PC-3 (cell line): ENCODE measurements around the gene CHRNE. TPM values are rescaled to one million over a fixed set of nuclear protein-coding genes. Genes with fewer than 3 reads are reported as not detected.

Experiments used
- ATAC-seq: fragments of 200-7000 bp; cut with Tn5 transposase; 2 replicates; pipeline ENCODE4 v1.9.1; 2020; ENCODE audit warnings: mild to moderate bottlenecking, moderate library complexity
- BruUV-seq: library from RNA; stranded (reverse); fragments of 400-500 nt; replicated peaks from 2 replicates; lab custom pipeline; 2021; lab: Mats Ljungman, UMichigan
- CTCF ChIA-PET: fragments of 300-600 bp; sonication (Branson Sonifier 250); formaldehyde crosslinking; loops from one replicate; lab custom pipeline; 2022; ENCODE audit warnings: antibody characterized with exemption; lab: Charles Lee
- POLR2A ChIA-PET: fragments of 300-600 bp; sonication (Branson Sonifier 250); formaldehyde crosslinking; loops from one replicate; lab custom pipeline; 2022; ENCODE audit warnings: antibody characterized with exemption; ENCODE audit not compliant: unreplicated experiment; lab: Charles Lee
- DNase-seq: peaks from one replicate; pipeline ENCODE4 v3.0.0-alpha.2; 2015
- H2AFZ ChIP-seq: fragments of 300-600 bp; sonication (generic); 2 replicates; pipeline ENCODE4 v1.6.0; 2016; ENCODE audit warnings: antibody characterized with exemption, low read length
- H3F3A ChIP-seq: fragments of 300-600 bp; sonication (generic); one replicate; pipeline ENCODE4 v1.6.0; 2017; ENCODE audit warnings: antibody characterized with exemption, low read length, control low read depth, mild to moderate bottlenecking; ENCODE audit not compliant: unreplicated experiment
- H3K27ac ChIP-seq: fragments of 300-600 bp; sonication (generic); 2 replicates; pipeline ENCODE4 v1.5.1; 2016; ENCODE audit warnings: mild to moderate bottlenecking, low read length
- H3K27me3 ChIP-seq: fragments of 300-600 bp; sonication (generic); 2 replicates; pipeline ENCODE4 v1.6.1; 2016; ENCODE audit warnings: low read length, mixed read lengths
- H3K36me3 ChIP-seq: fragments of 300-600 bp; sonication (generic); 2 replicates; pipeline ENCODE4 v1.6.1; 2016; ENCODE audit warnings: low read depth, mixed run types, low read length, mixed read lengths
- H3K4me1 ChIP-seq: fragments of 300-600 bp; sonication (generic); 2 replicates; pipeline ENCODE4 v1.5.1; 2016; ENCODE audit warnings: low read length; ENCODE audit not compliant: insufficient read depth
- H3K4me2 ChIP-seq: fragments of 300-600 bp; sonication (generic); 2 replicates; pipeline ENCODE4 v1.6.0; 2016; ENCODE audit warnings: low read length
- H3K4me3 ChIP-seq: fragments of 300-600 bp; sonication (generic); 2 replicates; pipeline ENCODE4 v1.5.1; 2016; ENCODE audit warnings: mild to moderate bottlenecking, low read length, mixed read lengths
- H3K79me2 ChIP-seq: fragments of 300-600 bp; sonication (generic); 2 replicates; pipeline ENCODE4 v1.6.1; 2017; ENCODE audit warnings: low read length, mixed read lengths
- H3K9ac ChIP-seq: fragments of 300-600 bp; sonication (generic); 2 replicates; pipeline ENCODE4 v1.6.0; 2016; ENCODE audit warnings: mild to moderate bottlenecking, low read length
- H3K9me2 ChIP-seq: fragments of 300-600 bp; sonication (generic); replicated peaks from 2 replicates; pipeline ENCODE4 v1.6.1; 2016; ENCODE audit warnings: mixed run types, low read length, mixed read lengths
- H3K9me3 ChIP-seq: fragments of 300-600 bp; sonication (generic); 2 replicates; pipeline ENCODE4 v1.6.1; 2016; ENCODE audit warnings: low read length, mixed read lengths
- H4K20me1 ChIP-seq: fragments of 300-600 bp; sonication (generic); 2 replicates; pipeline ENCODE4 v1.6.1; 2016; ENCODE audit warnings: low read length, mixed read lengths
- CTCF ChIP-seq: fragments of 300-600 bp; sonication (generic); conservative IDR thresholded peaks from 2 replicates; pipeline ENCODE4 v1.5.1; 2017; ENCODE audit warnings: antibody characterized with exemption, low read depth, mild to moderate bottlenecking, low read length
- EZH2 ChIP-seq: fragments of 300-600 bp; sonication (generic); IDR thresholded peaks from one replicate; pipeline ENCODE4 v1.6.1; 2017; ENCODE audit warnings: antibody characterized with exemption, mild to moderate bottlenecking, low read length; ENCODE audit not compliant: unreplicated experiment
- EZH2phosphoT487 ChIP-seq: fragments of 300-600 bp; sonication (generic); IDR thresholded peaks from 2 replicates; pipeline ENCODE4 v1.6.1; 2018; ENCODE audit warnings: mild to moderate bottlenecking, antibody characterized with exemption, low read length, borderline replicate concordance
- intact Hi-C: fragments of 100-400 bp; cut with micrococcal nuclease; formaldehyde crosslinking; loops from 2 replicates; pipeline ENCODE4 v1.9.0; 2023
- total RNA-seq: library from RNA; depleted of rRNA; stranded (reverse); fragments of >200 nt; gene quantifications from 2 replicates; pipeline ENCODE4 v1.2.3, GENCODE V29; 2014

Gene CHRNE
- total RNA-seq, 1 experiment from 2014 or later: 0.11 TPM

- intact Hi-C loops: loop anchor here (10.0 kb wide), 1 partner anchor 53 kb away; the partner anchor contains the start of gene MINK1
- CTCF ChIA-PET: no interaction called here
- TF ChIP-seq EZH2: no peak
Observed at GRCh38 chr17:4887581-4887980, 15.3 kb downstream of the CHRNE start.

GRCh38 chr17:4886830-4887229, 16.1 kb downstream of the CHRNE start:
- DNase-seq: no peak
- no TSS peak for BruUV-seq
- Histone ChIP-seq H3K4me3 (no peak overlapping the region), H3K9me2 (no peaks in the 10 kb centered on the region), H3K79me2 (no peaks in the 10 kb centered on the region), H3K9me3 (no peaks in the 10 kb centered on the region), H3K36me3 (peaks cover 11% of the 10 kb centered on the region), H3K9ac (no peak overlapping the region), H4K20me1 (no peaks in the 10 kb centered on the region), H3K4me1 (no peaks in the 10 kb centered on the region), H3K27ac (no peak overlapping the region), H3K27me3 (no peaks in the 10 kb centered on the region), H3K4me2 (no peak overlapping the region), H2AFZ (no peak overlapping the region), H3F3A (no peaks in the 10 kb centered on the region)
- TF ChIP-seq CTCF (no peak), EZH2 (no peak), EZH2phosphoT487 (no peak)
- CTCF ChIA-PET: no interaction called here
- no peak for ATAC-seq
- intact Hi-C loops: loop anchor here (10.0 kb wide), 1 partner anchor 52 kb away; the partner anchor contains the start of gene MINK1
- POLR2A ChIA-PET: no interaction called here

More at GRCh38 chr17:4887581-4887980, 15.3 kb downstream of the CHRNE start:
- DNase-seq: no peak
- BruUV-seq: no TSS peak
- Histone ChIP-seq H3K9me3 (no peaks in the 10 kb centered on the region), H3F3A (no peaks in the 10 kb centered on the region), H3K27me3 (no peaks in the 10 kb centered on the region), H3K27ac (no peak overlapping the region), H3K36me3 (peaks cover 6% of the 10 kb centered on the region), H2AFZ (no peak overlapping the region), H3K79me2 (no peaks in the 10 kb centered on the region), H3K4me2 (no peak overlapping the region), H4K20me1 (no peaks in the 10 kb centered on the region), H3K9me2 (no peaks in the 10 kb centered on the region), H3K4me3 (no peak overlapping the region), H3K9ac (no peak overlapping the region), H3K4me1 (no peaks in the 10 kb centered on the region)
- POLR2A ChIA-PET: no interaction called here
- no peak for ATAC-seq

DNA sequence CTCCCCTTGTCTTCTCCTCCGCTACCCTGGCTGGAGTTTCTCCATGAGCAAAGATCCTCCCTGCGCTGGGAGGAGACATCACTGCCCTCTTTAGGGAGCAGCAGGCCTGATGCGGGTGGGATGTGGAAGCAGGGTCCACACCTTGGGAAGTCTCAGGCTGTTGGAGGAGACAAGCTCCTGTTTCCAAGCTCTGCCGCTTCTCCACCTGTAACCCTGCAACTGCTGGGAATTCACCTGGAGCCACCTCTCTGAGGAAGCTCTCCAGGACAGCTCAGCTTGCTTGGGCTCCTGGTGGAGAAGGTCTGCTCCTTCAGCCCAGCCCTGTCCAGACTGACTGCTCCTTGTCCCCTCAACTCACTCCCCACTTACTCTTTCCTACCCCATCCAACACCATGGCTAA, 18.4 kb downstream of the CHRNE start:
- no peaks in the 10 kb centered on the region for H3F3A ChIP-seq
- no peak overlapping the region for H2AFZ ChIP-seq
- no peaks in the 10 kb centered on the region for H3K9me3 ChIP-seq
- H3K4me2 ChIP-seq: no peak overlapping the region
- no peak for ATAC-seq
- peaks cover 11% of the 10 kb centered on the region for H3K36me3 ChIP-seq
- H3K4me1 ChIP-seq: no peaks in the 10 kb centered on the region
- H3K9me2 ChIP-seq: no peaks in the 10 kb centered on the region
- ChIA-PET CTCF (no interaction called here), POLR2A (no interaction called here)
- BruUV-seq: no TSS peak
- no peaks in the 10 kb centered on the region for H3K79me2 ChIP-seq
- DNase-seq: no peak
- no peak for TF ChIP-seq CTCF
- TF ChIP-seq EZH2: no peak
- TF ChIP-seq EZH2phosphoT487: no peak
- H3K27ac ChIP-seq: no peak overlapping the region
- H3K27me3 ChIP-seq: no peaks in the 10 kb centered on the region
- H3K9ac ChIP-seq: no peak overlapping the region
- intact Hi-C loops: loop anchor here (10.0 kb wide), 1 partner anchor 50 kb away; the partner anchor contains the start of gene MINK1
- no peaks in the 10 kb centered on the region for H4K20me1 ChIP-seq
- no peak overlapping the region for H3K4me3 ChIP-seq
